ENCODE data around the gene SYNGR1. TPM values are rescaled to one million over a fixed set of nuclear protein-coding genes. Genes with fewer than 3 reads are reported as not detected.

The SYNGR1 gene
- total and polyA plus RNA-seq, 2 experiments from 2014 or later = 30.9 to 37.0 TPM

GRCh38 chr22:39433476-39434242 is 83.9 kb downstream of the SYNGR1 start:
- H3K36me3 Mint-ChIP-seq (ENCODE audit: low read depth) = peaks cover 11% of the 10 kb centered on the region; the same call in 2 of the 3 replicates
- Histone ChIP-seq H3K36me3 (ENCODE audit: insufficient read depth) (no peaks in the 10 kb centered on the region), H4K20me1 (replicated peaks; ENCODE audit: insufficient read depth) (no peaks in the 10 kb centered on the region), H3K4me3 (no peak overlapping the region), H3K4me1 (ENCODE audit: insufficient read depth) (peaks cover 23% of the 10 kb centered on the region), H3K4me2 (no peak overlapping the region), H3K9me2 (ENCODE audit: insufficient read depth) (no peaks in the 10 kb centered on the region), H3K27ac (ENCODE audit: low read depth) (no peak overlapping the region), H3F3A (replicated peaks; ENCODE audit: low read depth) (0 out of 2 replicates have a peak, but pooled peaks cover 8% of the 10 kb centered on the region), H3K79me2 (replicated peaks; ENCODE audit: insufficient read depth) (no peaks in the 10 kb centered on the region), H2AFZ (no peak overlapping the region), H3K27me3 (ENCODE audit: insufficient read depth) (no peaks in the 10 kb centered on the region)
- no peaks in the 10 kb centered on the region for H3K9me3 Mint-ChIP-seq
- no peak overlapping the region for H3K4me3 Mint-ChIP-seq
- H3K27ac Mint-ChIP-seq = no peak overlapping the region
- ATAC-seq = no peak
- peaks cover 30% of the 10 kb centered on the region for H3K4me1 Mint-ChIP-seq
- TF ChIP-seq ZNF462 (CRISPR knock-in tag; IDR thresholded peaks at IDR 0.05) (no peak), ETS1 (IDR thresholded peaks at IDR 0.05) (no peak), EZH2 (IDR thresholded peaks at IDR 0.05; ENCODE audit: low read depth, unreplicated experiment) (no peak)
- no peak for DNase-seq (ENCODE audit: low spot score)
- H3K27me3 Mint-ChIP-seq (ENCODE audit: insufficient read depth, low read depth, poor library complexity) = peaks cover 12% of the 10 kb centered on the region
